ENCODE results near the gene USF3.

DNA sequence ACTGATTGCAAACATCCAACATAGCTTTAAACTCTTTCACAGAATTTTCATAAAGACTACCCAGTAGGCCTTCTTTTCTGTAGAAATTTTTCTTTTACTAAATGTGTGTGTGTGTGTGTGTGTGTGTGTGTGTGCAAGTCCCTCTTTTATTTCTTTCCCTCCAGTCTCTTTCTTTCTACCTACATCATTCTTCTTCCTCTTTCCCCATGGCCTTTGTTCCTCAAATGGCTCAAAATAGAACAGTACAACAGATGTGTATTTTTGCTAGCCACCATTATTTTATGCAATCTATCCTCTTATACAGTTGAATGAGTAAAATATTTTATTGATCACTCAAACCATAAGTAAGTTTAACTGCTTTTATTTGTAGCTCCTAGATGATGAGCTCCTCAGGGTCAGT, 76.4 kb downstream of the USF3 start:
- TF ChIP-seq POLR2AphosphoS5 (IDR thresholded peaks at IDR 0.05) (no peak), EZH2 (IDR thresholded peaks at IDR 0.05; ENCODE audit: borderline replicate concordance, insufficient read depth, low read length, poor library complexity, severe bottlenecking) (no peak), RAD21 (conservative IDR thresholded peaks at IDR 0.05) (no peak), EP300 (conservative IDR thresholded peaks at IDR 0.05; ENCODE audit: poor library complexity, severe bottlenecking) (no peak), MXI1 (conservative IDR thresholded peaks at IDR 0.05; ENCODE audit: poor library complexity, severe bottlenecking) (no peak)
- TF ChIP-seq, protein P1, sequence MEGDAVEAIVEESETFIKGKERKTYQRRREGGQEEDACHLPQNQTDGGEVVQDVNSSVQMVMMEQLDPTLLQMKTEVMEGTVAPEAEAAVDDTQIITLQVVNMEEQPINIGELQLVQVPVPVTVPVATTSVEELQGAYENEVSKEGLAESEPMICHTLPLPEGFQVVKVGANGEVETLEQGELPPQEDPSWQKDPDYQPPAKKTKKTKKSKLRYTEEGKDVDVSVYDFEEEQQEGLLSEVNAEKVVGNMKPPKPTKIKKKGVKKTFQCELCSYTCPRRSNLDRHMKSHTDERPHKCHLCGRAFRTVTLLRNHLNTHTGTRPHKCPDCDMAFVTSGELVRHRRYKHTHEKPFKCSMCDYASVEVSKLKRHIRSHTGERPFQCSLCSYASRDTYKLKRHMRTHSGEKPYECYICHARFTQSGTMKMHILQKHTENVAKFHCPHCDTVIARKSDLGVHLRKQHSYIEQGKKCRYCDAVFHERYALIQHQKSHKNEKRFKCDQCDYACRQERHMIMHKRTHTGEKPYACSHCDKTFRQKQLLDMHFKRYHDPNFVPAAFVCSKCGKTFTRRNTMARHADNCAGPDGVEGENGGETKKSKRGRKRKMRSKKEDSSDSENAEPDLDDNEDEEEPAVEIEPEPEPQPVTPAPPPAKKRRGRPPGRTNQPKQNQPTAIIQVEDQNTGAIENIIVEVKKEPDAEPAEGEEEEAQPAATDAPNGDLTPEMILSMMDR (IDR thresholded peaks at IDR 0.05; ENCODE audit: poor library complexity, severe bottlenecking), result no peak

All from neural cell (in vitro differentiated cells).